ENCODE measurements around the gene LMO7. TPM values are rescaled to one million over a fixed set of nuclear protein-coding genes. Genes with fewer than 3 reads are reported as not detected.

The LMO7 gene
- total RNA-seq, 4 donors from 2014 or later = 75.2 to 127 (median 87.0) TPM

GRCh38 chr13:75607447-75607846 lies 28.7 kb upstream of the LMO7 start:
- no peaks in the 10 kb centered on the region for H3K27me3 ChIP-seq
- no peak for DNase-seq (ENCODE audit: low spot score in 2 of 2)
- H3K36me3 ChIP-seq = peaks cover 10% of the 10 kb centered on the region
- H3K4me3 ChIP-seq = no peak overlapping the region
- H3K9me3 ChIP-seq = no peaks in the 10 kb centered on the region
- no peak overlapping the region for H3K27ac ChIP-seq
- 80% methylated on average over 2 of the region's 2 CpGs for WGBS
- no peaks in the 10 kb centered on the region for H3K4me1 ChIP-seq
- TF ChIP-seq EP300 (IDR thresholded peaks at IDR 0.05) = no peak
- no peak for TF ChIP-seq POLR2A (IDR thresholded peaks at IDR 0.05)
- TF ChIP-seq POLR2AphosphoS5 (IDR thresholded peaks at IDR 0.05) = no peak
- no peak for TF ChIP-seq CTCF (IDR thresholded peaks at IDR 0.05)

GRCh38 chr13:75610466-75610865 lies 25.7 kb upstream of the LMO7 start:
- H3K4me1 ChIP-seq = no peaks in the 10 kb centered on the region
- no peaks in the 10 kb centered on the region for H3K27me3 ChIP-seq
- TF ChIP-seq POLR2A (IDR thresholded peaks at IDR 0.05) (no peak), POLR2AphosphoS5 (IDR thresholded peaks at IDR 0.05) (no peak), EP300 (IDR thresholded peaks at IDR 0.05) (no peak), CTCF (IDR thresholded peaks at IDR 0.05) (no peak)
- no peak overlapping the region for H3K27ac ChIP-seq
- H3K36me3 ChIP-seq = peaks cover under 1% of the 10 kb centered on the region
- DNase-seq (ENCODE audit: low spot score in 2 of 2) = no peak
- no peak overlapping the region for H3K4me3 ChIP-seq
- H3K9me3 ChIP-seq = no peaks in the 10 kb centered on the region

- H3K27ac ChIP-seq = no peak overlapping the region
- H3K4me3 ChIP-seq = no peak overlapping the region
- no peaks in the 10 kb centered on the region for H3K9me3 ChIP-seq
- DNase-seq (ENCODE audit: low spot score in 2 of 2) = no peak
- H3K36me3 ChIP-seq = no peaks in the 10 kb centered on the region
- WGBS = 91% methylated on average over 2 of the region's 2 CpGs
- H3K27me3 ChIP-seq = no peaks in the 10 kb centered on the region
- TF ChIP-seq EP300 (IDR thresholded peaks at IDR 0.05) (no peak), POLR2A (IDR thresholded peaks at IDR 0.05) (no peak), POLR2AphosphoS5 (IDR thresholded peaks at IDR 0.05) (no peak), CTCF (IDR thresholded peaks at IDR 0.05) (no peak)
- no peaks in the 10 kb centered on the region for H3K4me1 ChIP-seq
Measured at GRCh38 chr13:75612354-75612753, 23.8 kb upstream of the LMO7 start.

- DNase-seq (ENCODE audit: low spot score in 2 of 2) = no peak
- 60% methylated on average over 1 of the region's 1 CpG for WGBS
- no peak overlapping the region for H3K27ac ChIP-seq
- no peak overlapping the region for H3K4me3 ChIP-seq
- no peaks in the 10 kb centered on the region for H3K9me3 ChIP-seq
- no peak for TF ChIP-seq POLR2A (IDR thresholded peaks at IDR 0.05)
- no peak for TF ChIP-seq CTCF (IDR thresholded peaks at IDR 0.05)
- no peak for TF ChIP-seq EP300 (IDR thresholded peaks at IDR 0.05)
- no peak for TF ChIP-seq POLR2AphosphoS5 (IDR thresholded peaks at IDR 0.05)
- H3K27me3 ChIP-seq = no peaks in the 10 kb centered on the region
- no peaks in the 10 kb centered on the region for H3K4me1 ChIP-seq
- no peaks in the 10 kb centered on the region for H3K36me3 ChIP-seq
Measured at GRCh38 chr13:75617230-75617629, 18.9 kb upstream of the LMO7 start.

GRCh38 chr13:75618308-75618707 lies 17.8 kb upstream of the LMO7 start:
- Histone ChIP-seq H3K4me1 (no peaks in the 10 kb centered on the region), H3K4me3 (no peak overlapping the region), H3K27ac (no peak overlapping the region), H3K9me3 (no peaks in the 10 kb centered on the region), H3K36me3 (no peaks in the 10 kb centered on the region), H3K27me3 (no peaks in the 10 kb centered on the region)
- WGBS = 0% methylated on average over 1 of the region's 1 CpG
- no peak for DNase-seq (ENCODE audit: low spot score in 2 of 2)
- no peak for TF ChIP-seq POLR2AphosphoS5 (IDR thresholded peaks at IDR 0.05)
- TF ChIP-seq POLR2A (IDR thresholded peaks at IDR 0.05) = no peak
- TF ChIP-seq EP300 (IDR thresholded peaks at IDR 0.05) = no peak
- TF ChIP-seq CTCF (IDR thresholded peaks at IDR 0.05) = no peak
